HG03280 (cell line): ENCODE measurements around the gene THPO.

Experiments
- ATAC-seq: cut with Tn5 transposase; IDR thresholded peaks from one replicate; pipeline ENCODE4 v1.9.1; 2021; ENCODE audit warnings: mild to moderate bottlenecking, moderate library complexity; ENCODE audit not compliant: unreplicated experiment

Gene THPO

DNA sequence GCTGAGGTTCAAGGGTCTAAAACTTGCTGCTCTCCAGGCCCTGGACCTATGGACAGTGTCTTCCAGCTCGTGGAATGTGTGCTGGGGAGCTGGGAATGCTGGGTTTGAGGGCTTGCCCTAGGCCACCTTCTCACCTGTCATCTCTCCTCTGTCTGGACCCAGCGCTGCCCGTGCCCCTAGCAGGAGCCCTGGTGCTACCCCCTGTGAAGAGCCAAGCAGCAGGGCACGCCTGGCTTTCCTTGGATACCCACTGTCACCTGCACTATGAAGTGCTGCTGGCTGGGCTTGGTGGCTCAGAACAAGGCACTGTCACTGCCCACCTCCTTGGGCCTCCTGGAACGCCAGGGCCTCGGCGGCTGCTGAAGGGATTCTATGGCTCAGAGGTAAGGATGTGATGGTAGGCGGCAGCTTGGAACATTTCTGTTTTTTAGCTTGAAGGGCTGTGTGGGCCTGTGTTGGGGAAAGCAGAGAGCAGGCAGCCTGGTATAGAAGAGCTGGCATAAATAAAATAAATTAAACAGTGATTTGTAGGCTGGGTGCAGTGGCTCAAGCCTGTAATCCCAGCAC lies 6.9 kb upstream of the THPO start:
- no peak for ATAC-seq

- no peak for ATAC-seq
Measured at GRCh38 chr3:184384342-184384741, 6.3 kb upstream of the THPO start.

DNA sequence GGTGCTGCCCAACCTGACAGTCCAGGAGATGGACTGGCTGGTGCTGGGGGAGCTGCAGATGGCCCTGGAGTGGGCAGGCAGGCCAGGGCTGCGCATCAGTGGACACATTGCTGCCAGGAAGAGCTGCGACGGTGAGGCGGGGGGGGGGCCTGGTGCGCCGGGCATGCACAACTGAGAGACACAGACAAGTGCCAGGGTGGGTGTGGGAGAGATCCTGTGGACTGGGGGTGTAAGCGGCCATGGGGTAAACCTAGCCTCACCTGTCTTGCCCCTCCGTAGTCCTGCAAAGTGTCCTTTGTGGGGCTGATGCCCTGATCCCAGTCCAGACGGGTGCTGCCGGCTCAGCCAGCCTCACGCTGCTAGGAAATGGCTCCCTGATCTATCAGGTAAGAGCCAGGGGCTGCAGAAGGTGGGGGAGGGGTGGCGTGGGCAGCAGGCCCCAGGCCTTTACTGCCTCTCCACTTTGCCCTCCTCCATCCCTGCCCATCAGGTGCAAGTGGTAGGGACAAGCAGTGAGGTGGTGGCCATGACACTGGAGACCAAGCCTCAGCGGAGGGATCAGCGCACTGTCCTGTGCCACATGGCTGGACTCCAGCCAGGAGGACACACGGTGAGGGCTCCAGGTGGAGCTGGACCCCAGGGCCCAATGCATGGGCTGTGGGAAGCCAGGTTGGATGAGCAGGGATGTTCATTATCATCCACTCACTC lies 5.2 kb upstream of the THPO start:
- ATAC-seq: no peak

DNA sequence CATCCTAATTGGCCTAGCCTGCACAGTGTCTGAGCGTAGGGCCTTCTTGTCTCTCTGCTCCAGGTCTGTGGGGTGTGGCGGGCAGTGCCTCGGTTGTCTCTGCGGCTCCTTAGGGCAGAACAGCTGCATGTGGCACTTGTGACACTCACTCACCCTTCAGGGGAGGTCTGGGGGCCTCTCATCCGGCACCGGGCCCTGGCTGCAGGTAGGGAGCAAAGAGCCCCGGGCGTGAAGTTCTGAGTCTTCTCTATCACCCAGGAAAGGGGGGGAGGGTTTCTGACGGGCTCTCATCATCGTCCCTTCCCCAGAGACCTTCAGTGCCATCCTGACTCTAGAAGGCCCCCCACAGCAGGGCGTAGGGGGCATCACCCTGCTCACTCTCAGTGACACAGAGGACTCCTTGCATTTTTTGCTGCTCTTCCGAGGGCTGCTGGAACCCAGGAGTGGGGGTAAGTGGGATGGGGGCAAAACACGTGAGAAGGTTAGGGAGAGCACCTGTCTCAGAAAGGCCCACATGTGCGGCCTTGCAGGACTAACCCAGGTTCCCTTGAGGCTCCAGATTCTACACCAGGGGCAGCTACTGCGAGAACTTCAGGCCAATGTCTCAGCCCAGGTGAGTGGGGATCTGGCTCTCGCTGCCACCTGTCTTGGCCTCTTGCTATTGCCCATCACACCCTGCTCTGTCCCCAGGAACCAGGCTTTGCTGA lies 4.5 kb upstream of the THPO start:
- no peak for ATAC-seq

GRCh38 chr3:184381261-184382224 lies 3.5 kb upstream of the THPO start:
- no peak for ATAC-seq

GRCh38 chr3:184380627-184381260 lies 2.7 kb upstream of the THPO start:
- no peak for ATAC-seq

- no peak for ATAC-seq
Measured at GRCh38 chr3:184380185-184380626, 2.2 kb upstream of the THPO start.

DNA sequence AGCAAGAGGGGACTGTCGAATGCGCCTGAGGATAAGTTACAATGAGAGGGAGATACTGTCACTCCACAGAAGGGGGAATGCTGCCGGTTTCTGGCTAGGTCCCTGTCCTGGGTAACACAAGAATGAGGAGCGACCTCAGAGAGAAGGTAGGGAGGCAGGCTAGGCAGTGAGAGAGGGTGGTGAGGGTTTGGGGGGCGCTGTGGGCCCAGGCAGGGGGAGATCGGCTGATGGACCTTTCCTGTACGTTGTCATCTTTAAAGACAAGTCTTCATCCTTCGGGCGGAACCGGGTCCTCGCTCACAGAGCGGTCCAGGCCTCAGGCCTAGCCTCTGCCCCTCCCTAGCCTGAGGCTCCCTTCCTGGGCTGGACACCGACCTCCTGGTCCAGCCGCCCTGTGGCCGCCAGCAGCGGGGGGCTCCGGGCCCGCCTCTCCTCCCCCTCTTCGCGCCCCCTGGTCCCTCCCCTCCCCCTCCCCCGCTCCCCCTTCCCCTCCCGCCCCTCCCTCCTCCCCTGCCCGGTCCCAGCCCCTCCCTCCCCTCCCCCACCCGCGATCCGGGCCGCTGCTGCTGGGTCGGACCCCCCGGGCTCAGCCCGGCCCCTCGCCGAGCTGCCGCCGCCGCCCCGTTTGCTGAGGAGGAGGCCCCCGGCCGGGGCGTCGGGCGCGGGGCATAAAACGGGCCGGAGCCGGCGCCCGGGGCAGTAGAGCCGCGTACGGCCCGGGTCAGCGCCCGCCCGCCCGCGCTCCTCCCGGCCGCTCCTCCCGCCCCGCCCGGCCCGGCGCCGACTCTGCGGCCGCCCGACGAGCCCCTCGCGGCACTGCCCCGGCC lies 1.6 kb upstream of the THPO start, which contains the start of gene CHRD:
Gene CHRD (plus strand): TSS at position 697 of the 827 bp plus-strand sequence. CDS start 265 bp downstream, outside the sequence.
- ATAC-seq: no peak

DNA sequence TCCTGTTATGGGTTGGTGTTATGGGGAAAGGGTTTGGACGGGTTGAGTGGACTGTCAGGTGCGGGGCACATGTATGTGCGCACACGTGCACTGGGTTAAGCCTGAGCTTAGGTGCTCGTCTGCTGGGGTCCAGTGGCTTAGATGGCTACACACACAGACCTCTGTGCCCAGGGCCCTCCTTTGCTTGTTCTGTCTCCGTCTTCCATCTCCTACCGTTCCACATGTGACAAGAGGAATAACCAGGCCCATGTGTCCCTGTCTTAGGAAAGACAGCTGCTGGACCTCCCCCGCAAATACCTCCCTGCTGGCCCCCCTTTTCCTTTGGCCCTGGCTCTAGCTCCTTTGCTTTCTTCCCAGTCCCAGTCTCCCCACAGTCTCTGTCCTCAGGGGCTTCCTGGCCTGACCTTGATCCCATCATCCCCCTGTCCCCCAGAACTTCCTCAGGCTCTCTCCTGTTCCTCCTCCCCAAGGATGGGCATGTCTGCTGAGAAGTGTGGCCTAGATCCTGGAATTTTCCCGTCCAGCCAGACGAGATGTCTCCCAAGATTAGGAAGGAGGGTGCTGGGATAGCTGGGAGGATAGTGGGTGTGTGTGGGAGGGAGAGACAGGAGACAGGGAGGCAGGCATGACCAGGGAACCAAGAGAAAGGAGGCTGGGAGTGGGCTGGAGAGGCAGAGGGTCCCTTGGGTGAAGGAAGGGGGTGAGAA lies 797 bp upstream of the THPO start:
- ATAC-seq: no peak

GRCh38 chr3:184377374-184377773 lies 633 bp downstream of the THPO start:
- no peak for ATAC-seq

- no peak for ATAC-seq
Measured at GRCh38 chr3:184375747-184376461, 2.1 kb downstream of the THPO start.

DNA sequence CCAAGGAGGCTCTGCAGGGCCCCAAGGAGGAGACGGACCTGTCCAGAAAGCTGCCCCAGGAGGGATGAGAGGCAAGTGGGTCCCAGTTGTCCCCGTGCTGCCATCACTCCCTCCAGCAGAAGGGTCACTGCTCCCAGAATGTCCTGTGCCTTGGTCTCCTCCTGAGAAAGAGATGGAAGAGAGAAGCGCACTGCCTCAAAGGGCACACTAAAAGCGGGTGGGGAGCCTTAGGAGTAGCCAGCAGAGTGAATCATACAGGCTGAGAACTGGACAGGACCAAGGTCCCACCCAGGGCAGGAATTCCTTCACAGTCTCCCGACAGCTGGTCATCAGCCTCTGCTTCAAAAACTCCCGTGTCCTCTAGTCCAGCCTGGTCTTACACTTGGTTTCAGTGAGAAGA lies 4.6 kb downstream of the THPO start:
- ATAC-seq: no peak

DNA sequence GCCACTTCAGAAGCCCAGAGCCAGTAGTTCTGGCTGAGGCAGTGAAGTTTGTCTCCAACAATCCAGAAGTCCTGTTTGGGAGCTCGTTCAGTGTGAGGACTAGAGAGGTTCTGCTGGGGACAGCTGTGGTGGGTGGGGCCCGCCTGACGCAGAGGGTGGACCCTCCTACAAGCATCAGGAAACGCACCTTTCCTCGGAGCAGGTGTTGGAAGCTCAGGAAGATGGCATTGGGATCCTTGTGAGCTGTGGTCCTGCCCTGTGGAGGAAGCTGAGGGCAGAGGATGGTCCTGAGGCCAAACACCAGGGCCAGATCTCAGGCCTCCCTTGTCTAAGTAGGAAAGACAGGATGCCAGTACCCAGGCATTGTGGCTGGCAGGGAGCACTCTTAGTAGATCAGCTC lies 5.1 kb downstream of the THPO start:
- no peak for ATAC-seq

DNA sequence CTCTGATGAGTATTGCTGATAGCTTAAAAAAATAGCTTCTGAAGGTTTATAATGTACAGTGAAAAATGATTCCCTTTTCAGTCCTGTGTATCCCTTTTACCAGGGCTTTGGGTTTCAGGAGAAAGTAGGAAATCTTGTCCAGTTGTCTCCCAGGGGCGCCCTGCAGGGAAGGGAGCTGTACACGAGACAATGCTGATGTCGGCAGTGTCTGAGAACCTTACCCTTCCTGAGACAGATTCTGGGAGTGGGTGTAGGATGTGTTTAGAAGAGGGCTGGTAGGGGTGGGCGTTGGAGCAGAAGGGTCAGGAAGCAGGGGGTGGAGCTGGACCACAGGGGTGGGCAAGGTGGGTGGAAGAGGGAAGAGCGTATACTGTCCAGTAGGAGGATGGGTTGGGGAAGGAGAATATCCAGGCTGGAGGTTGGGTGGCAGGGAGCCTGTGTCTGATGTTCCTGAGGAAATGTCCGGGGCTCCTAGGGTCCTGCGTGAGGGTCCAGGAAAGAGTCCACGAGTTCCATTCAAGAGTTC lies 5.6 kb downstream of the THPO start:
- ATAC-seq: no peak

DNA sequence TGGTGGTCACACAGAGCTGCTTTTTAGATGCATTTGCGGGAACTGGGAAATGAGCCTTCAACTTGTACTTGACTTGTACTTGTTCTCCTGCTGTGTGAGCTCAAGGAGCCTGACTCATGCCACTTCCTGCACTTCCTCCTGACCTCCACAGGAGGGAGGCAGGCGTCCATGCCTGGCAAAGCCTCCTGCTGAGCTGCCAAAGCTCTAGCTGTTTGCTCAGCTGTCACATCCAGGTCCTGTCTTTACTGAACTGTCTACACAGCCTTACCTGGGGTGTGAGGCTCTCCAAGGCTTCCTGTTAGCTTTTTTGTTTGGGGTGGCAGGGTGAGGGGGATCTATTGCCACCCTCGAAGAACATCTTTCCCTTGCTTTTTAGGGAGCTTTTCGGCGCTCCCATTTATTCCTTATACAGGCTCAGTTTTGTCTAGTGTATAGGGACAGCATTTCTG lies 6.4 kb downstream of the THPO start:
- no peak for ATAC-seq

- no peak for ATAC-seq
Measured at GRCh38 chr3:184368586-184369183, 9.3 kb downstream of the THPO start.

GRCh38 chr3:184368116-184368515 lies 9.9 kb downstream of the THPO start:
- no peak for ATAC-seq
